ENCODE results near the gene CEACAM19.
"Not testable (repeated sequence)": the region's sequence is repeated elsewhere in the genome, so short reads cannot be mapped to it uniquely, and the experiment has no call there.

DNA sequence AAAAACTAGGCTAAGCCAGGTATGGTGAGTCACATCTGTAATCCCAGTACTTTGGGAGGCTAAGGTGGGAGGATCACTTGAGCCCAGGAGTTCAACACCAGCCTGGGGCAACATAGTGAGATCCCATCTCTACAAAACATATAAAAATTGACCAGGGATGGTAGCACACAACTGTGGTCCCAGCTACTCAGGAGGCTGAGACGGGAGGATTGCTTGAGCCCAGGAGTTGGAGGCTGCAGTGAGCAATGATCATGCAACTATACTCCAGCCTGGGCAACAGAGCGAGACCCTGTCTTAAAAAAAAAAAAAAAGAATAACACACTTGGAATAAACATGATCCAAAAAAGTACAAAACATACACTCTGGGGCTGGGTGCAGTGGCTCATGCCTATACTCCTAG, 1.3 kb upstream of the CEACAM19 start:
- TF ChIP-seq, protein P1, sequence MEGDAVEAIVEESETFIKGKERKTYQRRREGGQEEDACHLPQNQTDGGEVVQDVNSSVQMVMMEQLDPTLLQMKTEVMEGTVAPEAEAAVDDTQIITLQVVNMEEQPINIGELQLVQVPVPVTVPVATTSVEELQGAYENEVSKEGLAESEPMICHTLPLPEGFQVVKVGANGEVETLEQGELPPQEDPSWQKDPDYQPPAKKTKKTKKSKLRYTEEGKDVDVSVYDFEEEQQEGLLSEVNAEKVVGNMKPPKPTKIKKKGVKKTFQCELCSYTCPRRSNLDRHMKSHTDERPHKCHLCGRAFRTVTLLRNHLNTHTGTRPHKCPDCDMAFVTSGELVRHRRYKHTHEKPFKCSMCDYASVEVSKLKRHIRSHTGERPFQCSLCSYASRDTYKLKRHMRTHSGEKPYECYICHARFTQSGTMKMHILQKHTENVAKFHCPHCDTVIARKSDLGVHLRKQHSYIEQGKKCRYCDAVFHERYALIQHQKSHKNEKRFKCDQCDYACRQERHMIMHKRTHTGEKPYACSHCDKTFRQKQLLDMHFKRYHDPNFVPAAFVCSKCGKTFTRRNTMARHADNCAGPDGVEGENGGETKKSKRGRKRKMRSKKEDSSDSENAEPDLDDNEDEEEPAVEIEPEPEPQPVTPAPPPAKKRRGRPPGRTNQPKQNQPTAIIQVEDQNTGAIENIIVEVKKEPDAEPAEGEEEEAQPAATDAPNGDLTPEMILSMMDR (conservative IDR thresholded peaks at IDR 0.05 in 1 of 2, IDR thresholded peaks at IDR 0.05 in 1 of 2; ENCODE audit: low read depth in 1 of 2, low read length in 2 of 2), result not testable (repeated sequence)
- TF ChIP-seq EZH2 (IDR thresholded peaks at IDR 0.05; ENCODE audit: low read length, missing control alignments), result not testable (repeated sequence)
